Panc1 (cell line): Measurements from ENCODE around the gene MAP6. TPM values are rescaled to one million over a fixed set of nuclear protein-coding genes. Genes with fewer than 3 reads are reported as not detected.

Source experiments
- ATAC-seq: fragments of 200-7000 bp; cut with Tn5 transposase; 2 replicates; pipeline ENCODE4 v1.9.1; 2020; ENCODE audit warnings: mild to moderate bottlenecking, moderate library complexity
- BruUV-seq: library from RNA; stranded (reverse); fragments of 400-500 nt; replicated peaks from 2 replicates; lab custom pipeline; 2021; lab: Mats Ljungman, UMichigan
- CTCF ChIA-PET: fragments of 300-600 bp; sonication (Branson Sonifier 250); formaldehyde crosslinking; loops from one replicate; lab custom pipeline; 2022; ENCODE audit warnings: antibody characterized with exemption; lab: Charles Lee
- POLR2A ChIA-PET: fragments of 300-600 bp; sonication (Branson Sonifier 250); formaldehyde crosslinking; loops from one replicate; lab custom pipeline; 2022; ENCODE audit warnings: antibody characterized with exemption; lab: Charles Lee
- DNase-seq: peaks from one replicate; pipeline ENCODE4 v3.0.0-alpha.2; 2010; ENCODE audit warnings: low read depth, low spot score
- H3K27ac ChIP-seq: 2 replicates; pipeline ENCODE4 v1.5.1; 2011; ENCODE audit warnings: mild to moderate bottlenecking, low read length, inconsistent platforms
- H3K27me3 ChIP-seq: fragments of 200-500 bp; sonication (Bioruptor generic); 2 replicates; pipeline ENCODE4 v1.6.0; 2014; ENCODE audit warnings: low read length, inconsistent platforms; ENCODE audit not compliant: control insufficient read depth, insufficient read depth
- H3K36me3 ChIP-seq: fragments of 200-500 bp; sonication (Bioruptor generic); 2 replicates; pipeline ENCODE4 v1.5.1; 2014; ENCODE audit warnings: inconsistent platforms, mild to moderate bottlenecking, low read length, moderate library complexity; ENCODE audit not compliant: control insufficient read depth, insufficient read depth
- H3K4me1 ChIP-seq: 2 replicates; pipeline ENCODE4 v1.5.1; 2011; ENCODE audit warnings: inconsistent platforms, mild to moderate bottlenecking, low read length, moderate library complexity; ENCODE audit not compliant: control insufficient read depth, insufficient read depth
- H3K4me3 ChIP-seq, 2 experiments: 2 replicates each; pipeline ENCODE4 v1.5.1; 2011 to 2012; ENCODE audit warnings: low read depth in 2 of 2, low read length in 2 of 2, mild to moderate bottlenecking in 2 of 2, inconsistent platforms in 1 of 2, moderate library complexity in 1 of 2
- H3K9me3 ChIP-seq: fragments of 200-500 bp; sonication (Bioruptor generic); 2 replicates; pipeline ENCODE4 v1.5.1; 2014; ENCODE audit warnings: low read depth, mild to moderate bottlenecking, inconsistent platforms, low read length, moderate library complexity; ENCODE audit not compliant: control insufficient read depth, insufficient read depth
- POLR2AphosphoS5 ChIP-seq: IDR thresholded peaks from 2 replicates; pipeline ENCODE4 v1.6.1; 2012; ENCODE audit warnings: mild to moderate bottlenecking, low read depth, low read length, moderate library complexity
- SIN3A ChIP-seq: IDR thresholded peaks from 2 replicates; pipeline ENCODE4 v1.6.1; 2012; ENCODE audit warnings: low read depth, mild to moderate bottlenecking, low read length, moderate library complexity, borderline replicate concordance; ENCODE audit not compliant: insufficient read depth
- TCF7L2 ChIP-seq: IDR thresholded peaks from 2 replicates; pipeline ENCODE4 v1.6.1; 2011; ENCODE audit warnings: mild to moderate bottlenecking, low read depth, low read length, inconsistent platforms
- in situ Hi-C: cut with HindIII; loops from 2 replicates; pipeline ENCODE4 v1.10.0; 2016; ENCODE audit warnings: low sequenced_read_pairs, low pct_unique_long_range_greater_than_20kb
- intact Hi-C: fragments of 100-400 bp; cut with micrococcal nuclease; formaldehyde crosslinking; loops from one replicate; pipeline ENCODE4 v1.10.0; 2022; ENCODE audit not compliant: unreplicated experiment
- total RNA-seq: library from RNA; stranded (reverse); gene quantifications from one replicate; pipeline ENCODE4 v1.2.1, GENCODE V29; 2021; ENCODE audit not compliant: unreplicated experiment
- TF ChIP-seq, protein P1 (sequence below), 2 experiments: IDR thresholded peaks; 2 replicates each; pipeline ENCODE4 v1.6.1; 2011 to 2012; ENCODE audit warnings: low read depth in 2 of 2, control low read depth in 1 of 2, low read length in 1 of 2, mild to moderate bottlenecking in 1 of 2, moderate library complexity in 1 of 2; ENCODE audit not compliant: insufficient read depth in 1 of 2
- TF ChIP-seq, protein P2 (sequence below): fragments of 450-650 bp; IDR thresholded peaks from 2 replicates; pipeline ENCODE4 v1.5.1; 2017; ENCODE audit warnings: mild to moderate bottlenecking

Gene MAP6
- total RNA-seq, 1 experiment from 2014 or later, result 0.21 TPM

DNA sequence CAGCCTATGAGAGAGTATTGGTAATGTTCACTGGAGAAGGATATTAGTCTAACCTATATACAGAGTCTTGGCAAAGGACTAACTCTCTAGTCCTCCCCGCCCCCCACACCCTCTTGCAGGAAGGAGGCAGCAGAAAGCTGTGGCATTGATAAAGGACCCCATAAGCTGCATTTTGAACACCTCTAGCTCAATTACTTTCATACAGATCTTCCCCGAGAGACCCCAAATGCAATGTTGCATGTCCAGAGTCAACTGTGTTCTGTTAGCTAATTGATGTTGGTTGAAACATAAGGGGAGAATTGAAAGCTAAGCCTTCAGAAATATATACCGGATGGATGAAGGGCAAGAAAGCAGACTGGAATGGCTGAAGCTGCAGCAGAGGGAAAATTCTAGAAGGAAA, 2.8 kb downstream of the MAP6 start:
- ATAC-seq, result no peak
- no peak for DNase-seq
- BruUV-seq, result no TSS peak
- in situ Hi-C loops (no loop called here), intact Hi-C loops (no loop called here)
- ChIA-PET POLR2A (interaction anchor here (0.6 kb wide), 1 partner anchor 46 kb away, joined by 5 read pairs; no protein-coding TSS in a partner anchor), CTCF (no interaction called here)
- Histone ChIP-seq H3K27ac (no peak overlapping the region), H3K36me3 (no peaks in the 10 kb centered on the region), H3K4me3 (no peak overlapping the region), H3K4me1 (no peaks in the 10 kb centered on the region), H3K9me3 (no peaks in the 10 kb centered on the region), H3K27me3 (peaks cover 63% of the 10 kb centered on the region)
- TF ChIP-seq TCF7L2, result no peak
- TF ChIP-seq SIN3A, result no peak
- TF ChIP-seq POLR2AphosphoS5, result no peak
- TF ChIP-seq, protein P1, sequence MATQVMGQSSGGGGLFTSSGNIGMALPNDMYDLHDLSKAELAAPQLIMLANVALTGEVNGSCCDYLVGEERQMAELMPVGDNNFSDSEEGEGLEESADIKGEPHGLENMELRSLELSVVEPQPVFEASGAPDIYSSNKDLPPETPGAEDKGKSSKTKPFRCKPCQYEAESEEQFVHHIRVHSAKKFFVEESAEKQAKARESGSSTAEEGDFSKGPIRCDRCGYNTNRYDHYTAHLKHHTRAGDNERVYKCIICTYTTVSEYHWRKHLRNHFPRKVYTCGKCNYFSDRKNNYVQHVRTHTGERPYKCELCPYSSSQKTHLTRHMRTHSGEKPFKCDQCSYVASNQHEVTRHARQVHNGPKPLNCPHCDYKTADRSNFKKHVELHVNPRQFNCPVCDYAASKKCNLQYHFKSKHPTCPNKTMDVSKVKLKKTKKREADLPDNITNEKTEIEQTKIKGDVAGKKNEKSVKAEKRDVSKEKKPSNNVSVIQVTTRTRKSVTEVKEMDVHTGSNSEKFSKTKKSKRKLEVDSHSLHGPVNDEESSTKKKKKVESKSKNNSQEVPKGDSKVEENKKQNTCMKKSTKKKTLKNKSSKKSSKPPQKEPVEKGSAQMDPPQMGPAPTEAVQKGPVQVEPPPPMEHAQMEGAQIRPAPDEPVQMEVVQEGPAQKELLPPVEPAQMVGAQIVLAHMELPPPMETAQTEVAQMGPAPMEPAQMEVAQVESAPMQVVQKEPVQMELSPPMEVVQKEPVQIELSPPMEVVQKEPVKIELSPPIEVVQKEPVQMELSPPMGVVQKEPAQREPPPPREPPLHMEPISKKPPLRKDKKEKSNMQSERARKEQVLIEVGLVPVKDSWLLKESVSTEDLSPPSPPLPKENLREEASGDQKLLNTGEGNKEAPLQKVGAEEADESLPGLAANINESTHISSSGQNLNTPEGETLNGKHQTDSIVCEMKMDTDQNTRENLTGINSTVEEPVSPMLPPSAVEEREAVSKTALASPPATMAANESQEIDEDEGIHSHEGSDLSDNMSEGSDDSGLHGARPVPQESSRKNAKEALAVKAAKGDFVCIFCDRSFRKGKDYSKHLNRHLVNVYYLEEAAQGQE (IDR thresholded peaks at IDR 0.05; ENCODE audit: insufficient read depth in 1 of 2, low read depth in 2 of 2, low read length in 1 of 2), result no peak
- TF ChIP-seq, protein P2, sequence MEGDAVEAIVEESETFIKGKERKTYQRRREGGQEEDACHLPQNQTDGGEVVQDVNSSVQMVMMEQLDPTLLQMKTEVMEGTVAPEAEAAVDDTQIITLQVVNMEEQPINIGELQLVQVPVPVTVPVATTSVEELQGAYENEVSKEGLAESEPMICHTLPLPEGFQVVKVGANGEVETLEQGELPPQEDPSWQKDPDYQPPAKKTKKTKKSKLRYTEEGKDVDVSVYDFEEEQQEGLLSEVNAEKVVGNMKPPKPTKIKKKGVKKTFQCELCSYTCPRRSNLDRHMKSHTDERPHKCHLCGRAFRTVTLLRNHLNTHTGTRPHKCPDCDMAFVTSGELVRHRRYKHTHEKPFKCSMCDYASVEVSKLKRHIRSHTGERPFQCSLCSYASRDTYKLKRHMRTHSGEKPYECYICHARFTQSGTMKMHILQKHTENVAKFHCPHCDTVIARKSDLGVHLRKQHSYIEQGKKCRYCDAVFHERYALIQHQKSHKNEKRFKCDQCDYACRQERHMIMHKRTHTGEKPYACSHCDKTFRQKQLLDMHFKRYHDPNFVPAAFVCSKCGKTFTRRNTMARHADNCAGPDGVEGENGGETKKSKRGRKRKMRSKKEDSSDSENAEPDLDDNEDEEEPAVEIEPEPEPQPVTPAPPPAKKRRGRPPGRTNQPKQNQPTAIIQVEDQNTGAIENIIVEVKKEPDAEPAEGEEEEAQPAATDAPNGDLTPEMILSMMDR, result no peak

DNA sequence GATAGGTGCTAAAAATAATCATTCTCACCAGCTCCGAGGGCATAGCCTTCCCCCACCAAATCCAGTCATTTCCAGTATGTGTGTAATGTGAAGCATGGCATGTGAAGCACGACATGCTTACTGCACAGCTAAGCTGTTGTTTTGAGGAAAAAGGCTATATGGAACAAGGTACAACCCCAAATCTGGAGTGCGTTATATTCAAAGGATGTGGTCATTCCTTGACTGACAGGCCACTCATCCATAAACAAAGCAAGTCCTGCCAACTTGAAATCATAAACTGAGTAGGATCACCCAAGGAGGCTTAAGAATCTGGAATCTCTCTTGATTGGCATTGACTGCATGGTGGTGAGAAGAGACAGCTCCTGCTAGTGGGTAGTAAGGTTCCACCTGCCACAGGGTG, 3.7 kb downstream of the MAP6 start:
- BruUV-seq, result no TSS peak
- CTCF ChIA-PET, result no interaction called here
- POLR2A ChIA-PET, result no interaction called here
- ATAC-seq, result no peak
- no peaks in the 10 kb centered on the region for H3K36me3 ChIP-seq
- DNase-seq, result no peak
- H3K4me3 ChIP-seq, result no peak overlapping the region
- intact Hi-C loops (no loop called here), in situ Hi-C loops (no loop called here)
- H3K9me3 ChIP-seq, result no peaks in the 10 kb centered on the region
- H3K27ac ChIP-seq, result no peak overlapping the region
- no peak for TF ChIP-seq POLR2AphosphoS5
- TF ChIP-seq, protein P2, result no peak
- H3K27me3 ChIP-seq, result peaks cover 59% of the 10 kb centered on the region
- H3K4me1 ChIP-seq, result no peaks in the 10 kb centered on the region
